Mucosa of rectum (tissue), 2 donors: ENCODE results near the gene LMCD1.

ENCODE experiments used
- H3K27ac ChIP-seq, 2 donors: one replicate each; pipeline ENCODE4 v1.7.0; 2013; ENCODE audit warnings: inconsistent platforms in 2 of 2, low read depth in 2 of 2, low read length in 2 of 2
- H3K27me3 ChIP-seq, 2 donors: one replicate each; pipeline ENCODE4 v1.7.0; 2013; ENCODE audit warnings: low read length in 2 of 2; ENCODE audit not compliant: control insufficient read depth in 2 of 2, insufficient read depth in 2 of 2
- H3K36me3 ChIP-seq, 2 donors: one replicate each; pipeline ENCODE4 v1.7.0; 2013; ENCODE audit warnings: low read length in 2 of 2; ENCODE audit not compliant: control insufficient read depth in 2 of 2, insufficient read depth in 2 of 2
- H3K4me1 ChIP-seq, 2 donors: one replicate each; pipeline ENCODE4 v1.7.0; 2013; ENCODE audit warnings: low read length in 2 of 2, mild to moderate bottlenecking in 1 of 2; ENCODE audit not compliant: control insufficient read depth in 2 of 2, insufficient read depth in 2 of 2
- H3K4me3 ChIP-seq, 2 donors: one replicate each; pipeline ENCODE4 v1.7.0; 2013; ENCODE audit warnings: low read length in 2 of 2
- H3K9ac ChIP-seq, 2 donors: one replicate each; pipeline ENCODE4 v1.7.0; 2013; ENCODE audit warnings: low read length in 2 of 2, low read depth in 1 of 2, mild to moderate bottlenecking in 1 of 2
- H3K9me3 ChIP-seq, 2 donors: one replicate each; pipeline ENCODE4 v1.7.0; 2013; ENCODE audit warnings: low read length in 2 of 2; ENCODE audit not compliant: control insufficient read depth in 2 of 2
- donor health status: healthy.
- donor health status: Normal muscosa, but diverticular disease.

LMCD1 gene

GRCh38 chr3:8622873-8623691 is 121.5 kb downstream of the LMCD1 start:
- peak overlapping the region in 1 of 2 donors; percentile 53 for H3K9ac ChIP-seq
- H3K36me3 ChIP-seq, result no peaks in the 10 kb centered on the region
- H3K4me1 ChIP-seq, result peaks cover 0 to 9% of the 10 kb centered on the region in 2 donors
- H3K9me3 ChIP-seq, result no peaks in the 10 kb centered on the region
- no peak overlapping the region for H3K27ac ChIP-seq
- peak overlapping the region; percentile 48 to 50 for H3K4me3 ChIP-seq
- H3K27me3 ChIP-seq, result no peaks in the 10 kb centered on the region

- Histone ChIP-seq H3K27ac (no peak overlapping the region), H3K4me1 (peaks cover 0 to 9% of the 10 kb centered on the region in 2 donors), H3K9me3 (no peaks in the 10 kb centered on the region), H3K27me3 (no peaks in the 10 kb centered on the region), H3K36me3 (no peaks in the 10 kb centered on the region), H3K9ac (no peak overlapping the region), H3K4me3 (no peak overlapping the region)
Observed at GRCh38 chr3:8623741-8624140, 122.1 kb downstream of the LMCD1 start.
